K562 (cell line): ENCODE data around the gene AKAP13. TPM values are rescaled to one million over a fixed set of nuclear protein-coding genes. Genes with fewer than 3 reads are reported as not detected.

Source experiments
- ATAC-seq: fragments of 200-7000 bp; cut with Tn5 transposase; 3 replicates; pipeline ENCODE4 v1.9.1; 2020; ENCODE audit warnings: moderate library complexity
- BruUV-seq: library from RNA; stranded (reverse); fragments of 400-500 nt; replicated peaks from 2 replicates; lab custom pipeline; 2021; lab: Mats Ljungman, UMichigan
- CTCF ChIA-PET: fragments of 300-600 bp; formaldehyde crosslinking; extraction: SDS; loops from one replicate; lab custom pipeline; 2021; ENCODE audit warnings: low intra/inter-chr PET ratio; lab: Yijun Ruan, JAX
- POLR2A ChIA-PET: fragments of 300-600, 350-650 bp; sonication (Branson Sonifier 250); formaldehyde crosslinking; extraction: SDS; loops from one replicate; lab custom pipeline; 2021; ENCODE audit warnings: antibody characterized with exemption, inconsistent platforms; lab: Yijun Ruan, JAX
- DNase-seq, 4 experiments: peaks; one replicate each; pipeline versions ENCODE4 v3.0.0 to v3.0.0-alpha.2; 2011 to 2018; ENCODE audit warnings: low spot score in 3 of 4, mixed read lengths in 3 of 4; ENCODE audit errors: extremely low read depth in 1 of 4
- FAIRE-seq: peaks from 2 replicates; lab custom pipeline; 2011; peaks lifted over from hg19 to GRCh38; lab: Jason Lieb, UNC
- H2AFZ ChIP-seq: 2 replicates; pipeline ENCODE4 v1.6.0; 2011; ENCODE audit warnings: low read depth, low read length, control low read depth, inconsistent platforms
- H3K27ac ChIP-seq: fragments of 200-600 bp; 3 replicates; pipeline ENCODE4 v1.8.0; 2011; ENCODE audit warnings: low read depth, mild to moderate bottlenecking, control low read depth, inconsistent platforms, low read length, moderate library complexity, mixed read lengths; ENCODE audit errors: extremely low read depth
- H3K27me3 ChIP-seq, 2 experiments: fragments of 300-600 bp in 1 of 2; 2 replicates in 1 of 2; 3 replicates in 1 of 2; pipeline versions ENCODE4 v1.6.0 to v1.8.0; 2011; ENCODE audit warnings: inconsistent platforms in 2 of 2, low read length in 2 of 2, mild to moderate bottlenecking in 1 of 2, mixed read lengths in 1 of 2, moderate library complexity in 1 of 2; ENCODE audit not compliant: control insufficient read depth in 2 of 2, insufficient read depth in 2 of 2
- H3K36me3 ChIP-seq: fragments of 300-600 bp; 3 replicates; pipeline ENCODE4 v1.8.0; 2011; ENCODE audit warnings: mild to moderate bottlenecking, low read length, inconsistent platforms; ENCODE audit not compliant: control insufficient read depth, insufficient read depth
- H3K4me1 ChIP-seq, 2 experiments: fragments of 200-600 bp in 1 of 2; replicated peaks in 1 of 2; 2 replicates in 1 of 2; 3 replicates in 1 of 2; pipeline versions ENCODE4 v1.5.1 to v1.8.0; 2011; ENCODE audit warnings: inconsistent platforms in 2 of 2, low read length in 2 of 2, mild to moderate bottlenecking in 1 of 2, mixed read lengths in 1 of 2, moderate library complexity in 1 of 2; ENCODE audit not compliant: control insufficient read depth in 2 of 2, insufficient read depth in 2 of 2
- H3K4me2 ChIP-seq: 2 replicates; pipeline ENCODE4 v1.6.1; 2011; ENCODE audit warnings: low read length, control low read depth, inconsistent platforms, mixed read lengths; ENCODE audit not compliant: insufficient read depth
- H3K4me3 ChIP-seq: fragments of 200-600 bp; sonication (generic), shearing (Covaris generic); 2 replicates; pipeline ENCODE4 v1.5.1; 2016; ENCODE audit warnings: control low read depth, inconsistent platforms
- H3K79me2 ChIP-seq: fragments of 200-600 bp; 3 replicates; pipeline ENCODE4 v1.8.0; 2011; ENCODE audit warnings: low read length, inconsistent platforms; ENCODE audit not compliant: control insufficient read depth, insufficient read depth
- H3K9ac ChIP-seq, 2 experiments: 2 replicates each; pipeline versions ENCODE4 v1.6.0 to v1.6.1; 2011; ENCODE audit warnings: low read depth in 2 of 2, low read length in 2 of 2, control low read depth in 1 of 2, inconsistent platforms in 1 of 2, mild to moderate bottlenecking in 1 of 2, mixed read lengths in 1 of 2; ENCODE audit not compliant: insufficient read depth in 1 of 2
- H3K9me1 ChIP-seq: one replicate; pipeline ENCODE4 v1.6.0; 2011; ENCODE audit warnings: inconsistent platforms, mild to moderate bottlenecking, low read length, moderate library complexity; ENCODE audit not compliant: control insufficient read depth, insufficient read depth
- H3K9me3 ChIP-seq: replicated peaks from 2 replicates; pipeline ENCODE4 v1.5.1; 2011; ENCODE audit warnings: low read depth, low read length, inconsistent platforms; ENCODE audit not compliant: control insufficient read depth, insufficient read depth
- H4K20me1 ChIP-seq: replicated peaks from 2 replicates; pipeline ENCODE4 v1.6.1; 2011; ENCODE audit warnings: low read length, inconsistent platforms, mixed read lengths; ENCODE audit not compliant: control insufficient read depth, insufficient read depth
- ATF4 ChIP-seq: fragments of 450-650 bp; formaldehyde crosslinking; IDR thresholded peaks from 2 replicates; pipeline ENCODE4 v1.4.0; 2022; ENCODE audit warnings: mild to moderate bottlenecking, moderate library complexity
- EGR1 ChIP-seq: fragments of 450-650 bp; conservative IDR thresholded peaks from 2 replicates; pipeline ENCODE4 v1.6.1; 2017; ENCODE audit warnings: mild to moderate bottlenecking
- HOXB6 ChIP-seq: fragments of 250-450 bp; sonication (Bioruptor Pico); IDR thresholded peaks from 2 replicates; pipeline ENCODE4 v1.5.1; 2022; ENCODE audit warnings: mild to moderate bottlenecking, borderline replicate concordance
- MAZ ChIP-seq, 2 experiments: fragments of 450-650 bp in 1 of 2; sonication (generic) in 1 of 2; formaldehyde crosslinking; IDR thresholded peaks in 1 of 2; conservative IDR thresholded peaks in 1 of 2; 2 replicates each; pipeline versions ENCODE4 v1.4.0 to v1.5.0; 2020; ENCODE audit warnings: mild to moderate bottlenecking in 1 of 2, missing genetic modification reagents in 1 of 2
- POLR2A ChIP-seq: fragments of 450-650 bp; conservative IDR thresholded peaks from 2 replicates; pipeline ENCODE4 v1.6.1; 2016
- ZBED1 ChIP-seq: IDR thresholded peaks from 2 replicates; pipeline ENCODE4 v1.6.1; 2014
- ZNF134 ChIP-seq: fragments of 250-450 bp; sonication (Bioruptor Pico); conservative IDR thresholded peaks from 2 replicates; pipeline ENCODE4 v1.4.0; 2020
- ZNF197 ChIP-seq: fragments of 200-800 bp; sonication (Bioruptor generic); IDR thresholded peaks from 2 replicates; pipeline ENCODE4 v1.6.1; 2016; ENCODE audit warnings: low read depth, missing genetic modification characterization, missing compliant biosample characterization
- ZNF696 ChIP-seq: fragments of 250-450 bp; sonication (Bioruptor Pico); conservative IDR thresholded peaks from 2 replicates; pipeline ENCODE4 v1.4.0; 2020; ENCODE audit warnings: mild to moderate bottlenecking, moderate library complexity
- WGBS: fragments of 100-300 bp; shearing (Covaris generic); methylation state at CpG from one replicate; pipeline ENCODE4 v1.1.6; 2016; ENCODE audit warnings: low coverage, mixed read lengths; ENCODE audit not compliant: insufficient coverage; ENCODE audit errors: missing lambda C conversion rate; 5-methylcytosine and 5-hydroxymethylcytosine counted together
- in situ Hi-C: fragments of 300-500 bp; cut with MboI; formaldehyde crosslinking; loops from 4 replicates; pipeline ENCODE4 v1.15.0; 2018; ENCODE audit warnings: inconsistent platforms, mixed read lengths
- intact Hi-C: fragments of 100-400 bp; cut with micrococcal nuclease; formaldehyde crosslinking; loops from 2 replicates; pipeline ENCODE4 v1.14.2; 2022
- polyA plus RNA-seq, 8 experiments: library from polyadenylated mRNA; depleted of rRNA in 4 of 8; stranded (reverse) in 5 of 8; unstranded in 3 of 8; fragments of >200 nt; fragmentation: Nextera tagmentation in 2 of 8; fragmentation: Illumina TruSeq in 1 of 8; extraction: Ambion mirVana in 2 of 8; extraction: Trizol in 1 of 8; gene quantifications; 2 replicates each; pipeline versions ENCODE4 v1.2.1 to v1.2.3, GENCODE V29; 2011 to 2014; ENCODE audit warnings: inconsistent platforms in 1 of 8, missing spikeins in 1 of 8
- total RNA-seq, 7 experiments: library from RNA; depleted of rRNA in 6 of 7; stranded (reverse); fragments of >200 nt in 6 of 7; fragmentation: Illumina TruSeq in 2 of 7; extraction: Trizol in 2 of 7; gene quantifications; 2 replicates each; pipeline versions ENCODE4 v1.2.1 to v1.2.3, GENCODE V29; 2011 to 2021; ENCODE audit warnings: low replicate concordance in 1 of 7

The AKAP13 gene
- total and polyA plus RNA-seq, 9 of the 15 experiments (the other 6 are each of a cell fraction or from before 2014, with no cell fraction given), result 0.03 to 1.7 (median 0.42) TPM

- no peaks in the 10 kb centered on the region for H3K9me3 ChIP-seq
- no TSS peak for BruUV-seq
- no peak overlapping the region for H3K9ac ChIP-seq
- ATAC-seq (no peak), DNase-seq (no peak), FAIRE-seq (no peak)
- no peaks in the 10 kb centered on the region for H3K9me1 ChIP-seq
- TF ChIP-seq ATF4 (CRISPR knock-in tag) (no peak), POLR2A (no peak), ZNF696 (CRISPR knock-in tag) (no peak), MAZ (CRISPR knock-in tag; conservative IDR thresholded peaks at IDR 0.05 in 1 of 2, IDR thresholded peaks at IDR 0.05 in 1 of 2) (no peak), HOXB6 (CRISPR knock-in tag) (no peak)
- no peaks in the 10 kb centered on the region for H3K27me3 ChIP-seq
- no peaks in the 10 kb centered on the region for H3K79me2 ChIP-seq
- H3K27ac ChIP-seq, result no peak overlapping the region
- 0% methylated on average over 3 of the region's 3 CpGs for WGBS
- intact Hi-C loops (no loop called here), in situ Hi-C loops (no loop called here)
- no peaks in the 10 kb centered on the region for H3K36me3 ChIP-seq
- no peak overlapping the region for H2AFZ ChIP-seq
- CTCF ChIA-PET, result no interaction called here
- no peaks in the 10 kb centered on the region for H4K20me1 ChIP-seq
- H3K4me2 ChIP-seq, result no peak overlapping the region
- POLR2A ChIA-PET, result no interaction called here
- H3K4me3 ChIP-seq, result no peak overlapping the region
- no peaks in the 10 kb centered on the region for H3K4me1 ChIP-seq
Measured at GRCh38 chr15:85451099-85451700, 70.8 kb downstream of the AKAP13 start.

- no peaks in the 10 kb centered on the region for H3K4me1 ChIP-seq
- CTCF ChIA-PET, result no interaction called here
- H3K27ac ChIP-seq, result no peak overlapping the region
- ATAC-seq, result no peak
- WGBS, result 0% methylated on average over 1 of the region's 1 CpG
- POLR2A ChIA-PET, result no interaction called here
- intact Hi-C loops, result no loop called here
- no peak overlapping the region for H3K4me3 ChIP-seq
- H3K27me3 ChIP-seq, result no peaks in the 10 kb centered on the region
- DNase-seq, result no peak
- H3K9me3 ChIP-seq, result no peaks in the 10 kb centered on the region
- FAIRE-seq, result no peak
- TF ChIP-seq EGR1 (no peak), ZNF134 (no peak), ZBED1 (no peak), ZNF197 (CRISPR knock-in tag) (no peak)
- no TSS peak for BruUV-seq
- H4K20me1 ChIP-seq, result no peaks in the 10 kb centered on the region
- H3K9ac ChIP-seq, result no peak overlapping the region
- in situ Hi-C loops, result no loop called here
- no peak overlapping the region for H2AFZ ChIP-seq
- no peaks in the 10 kb centered on the region for H3K36me3 ChIP-seq
- no peaks in the 10 kb centered on the region for H3K79me2 ChIP-seq
- no peaks in the 10 kb centered on the region for H3K9me1 ChIP-seq
- no peak overlapping the region for H3K4me2 ChIP-seq
Measured at GRCh38 chr15:85452436-85452835, 72.0 kb downstream of the AKAP13 start.
